CD4-positive, alpha-beta memory T cell (primary cell): ENCODE results near the gene BUB1B. TPM values are rescaled to one million over a fixed set of nuclear protein-coding genes. Genes with fewer than 3 reads are reported as not detected.
"Not testable (repeated sequence)": the region's sequence is repeated elsewhere in the genome, so short reads cannot be mapped to it uniquely, and the experiment has no call there.

Experiments used
- CTCF ChIA-PET: fragments of 350-600 bp; sonication (Branson Sonifier 250); formaldehyde crosslinking; loops from one replicate; lab custom pipeline; 2021; ENCODE audit warnings: inconsistent platforms; ENCODE audit not compliant: partially characterized antibody; lab: Charles Lee
- POLR2A ChIA-PET: fragments of 350-600 bp; sonication (Branson Sonifier 250); formaldehyde crosslinking; loops from one replicate; lab custom pipeline; 2021; ENCODE audit not compliant: partially characterized antibody; lab: Charles Lee
- DNase-seq, 5 donors: peaks; one replicate each; pipeline versions ENCODE4 v3.0.0 to v3.0.0-alpha.2; 2020 to 2022; ENCODE audit warnings: mixed read lengths in 1 of 5
- H3K27ac ChIP-seq: one replicate; pipeline ENCODE4 v1.7.0; 2013; ENCODE audit warnings: low read depth, low read length
- H3K27me3 ChIP-seq: 2 replicates; pipeline ENCODE4 v1.7.0; 2013; ENCODE audit warnings: mild to moderate bottlenecking, low read length, moderate library complexity; ENCODE audit not compliant: insufficient read depth
- H3K36me3 ChIP-seq: 2 replicates; pipeline ENCODE4 v1.7.0; 2013; ENCODE audit warnings: mild to moderate bottlenecking, low read length, moderate library complexity; ENCODE audit not compliant: insufficient read depth
- H3K4me1 ChIP-seq: 2 replicates; pipeline ENCODE4 v1.7.0; 2013; ENCODE audit warnings: mild to moderate bottlenecking, low read length, moderate library complexity; ENCODE audit not compliant: insufficient read depth
- H3K4me3 ChIP-seq, 2 donors: one replicate each; pipeline ENCODE4 v1.7.0; 2013; ENCODE audit warnings: low read length in 2 of 2, mild to moderate bottlenecking in 1 of 2
- H3K9me3 ChIP-seq, 2 donors: one replicate each; pipeline ENCODE4 v1.7.0; 2013; ENCODE audit warnings: low read length in 2 of 2, control low read depth in 1 of 2; ENCODE audit not compliant: control insufficient read depth in 1 of 2
- H3K27ac Mint-ChIP-seq, 7 donors: one replicate each; pipeline ENCODE4 v1.8.0; 2020 to 2021; ENCODE audit warnings: mixed read lengths in 7 of 7, mild to moderate bottlenecking in 6 of 7, inconsistent platforms in 3 of 7, moderate library complexity in 3 of 7
- H3K27me3 Mint-ChIP-seq, 2 donors: one replicate each; pipeline ENCODE4 v1.8.0; 2020 to 2021; ENCODE audit warnings: mixed read lengths in 2 of 2
- H3K36me3 Mint-ChIP-seq, 2 donors: one replicate each; pipeline ENCODE4 v1.8.0; 2020 to 2021; ENCODE audit warnings: mixed read lengths in 2 of 2, inconsistent platforms in 1 of 2, mild to moderate bottlenecking in 1 of 2
- H3K4me1 Mint-ChIP-seq, 4 donors: one replicate each; pipeline ENCODE4 v1.8.0; 2020 to 2021; ENCODE audit warnings: mixed read lengths in 4 of 4, mild to moderate bottlenecking in 1 of 4
- H3K4me3 Mint-ChIP-seq, 8 donors: one replicate each; pipeline ENCODE4 v1.8.0; 2020 to 2021; ENCODE audit warnings: mixed read lengths in 8 of 8, mild to moderate bottlenecking in 7 of 8, moderate library complexity in 6 of 8, inconsistent platforms in 3 of 8
- H3K9me3 Mint-ChIP-seq, 8 donors: one replicate each; pipeline ENCODE4 v1.8.0; 2020 to 2021; ENCODE audit warnings: mixed read lengths in 8 of 8, mild to moderate bottlenecking in 5 of 8, inconsistent platforms in 3 of 8, moderate library complexity in 1 of 8
- intact Hi-C: fragments of 100-400 bp; cut with micrococcal nuclease; formaldehyde crosslinking; loops from one replicate; pipeline ENCODE4 v1.15.1; 2023
- polyA plus RNA-seq, 2 donors: library from polyadenylated mRNA; unstranded; fragments of 300-500 nt; fragmentation: Illumina TruSeq; gene quantifications; one replicate each; pipeline ENCODE4 v1.2.3, GENCODE V29; 2021
- total RNA-seq, 2 experiments: library from RNA; stranded (reverse); gene quantifications; one replicate each; pipeline ENCODE4 v1.2.3, GENCODE V29; 2021

Gene BUB1B
- total and polyA plus RNA-seq, 4 experiments from 2014 or later: 0.40 to 0.89 (median 0.55) TPM; not detected in 1

DNA sequence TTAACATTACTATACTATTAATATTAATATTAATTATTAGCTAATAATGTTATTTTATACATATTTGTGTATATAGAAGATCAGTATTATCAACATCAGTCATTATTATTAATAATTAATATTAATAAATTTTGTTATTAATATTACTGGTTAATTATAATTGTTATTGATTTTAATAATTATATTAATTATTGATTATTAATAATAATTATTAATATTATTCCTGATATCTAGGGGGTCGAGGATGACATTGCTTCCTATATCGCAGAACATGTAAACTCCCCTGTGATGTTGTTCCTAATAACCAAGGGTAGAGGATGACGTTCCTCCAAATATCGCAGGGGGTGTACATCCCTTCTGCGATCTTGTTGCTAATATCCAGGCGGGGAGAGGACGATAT lies 34.9 kb upstream of the BUB1B start:
- DNase-seq: no peak
- H3K9me3 ChIP-seq: no peaks in the 10 kb centered on the region
- Mint-ChIP-seq H3K4me1 (no peaks in the 10 kb centered on the region), H3K9me3 (no peaks in the 10 kb centered on the region), H3K4me3 (no peak overlapping the region), H3K27ac (no peak overlapping the region), H3K27me3 (peaks cover 0 to 15% of the 10 kb centered on the region in 2 donors), H3K36me3 (no peaks in the 10 kb centered on the region)
- ChIA-PET POLR2A (no interaction called here), CTCF (no interaction called here)
- intact Hi-C loops: no loop called here
- H3K27me3 ChIP-seq: no peaks in the 10 kb centered on the region
- H3K27ac ChIP-seq: no peak overlapping the region
- no peaks in the 10 kb centered on the region for H3K4me1 ChIP-seq
- H3K36me3 ChIP-seq: no peaks in the 10 kb centered on the region
- no peak overlapping the region for H3K4me3 ChIP-seq

GRCh38 chr15:40128766-40129660 lies 31.9 kb upstream of the BUB1B start:
- no peaks in the 10 kb centered on the region for H3K36me3 ChIP-seq
- intact Hi-C loops: no loop called here
- no peaks in the 10 kb centered on the region for H3K36me3 Mint-ChIP-seq
- H3K4me3 Mint-ChIP-seq: no peak overlapping the region
- peaks cover 0 to 18% of the 10 kb centered on the region in 2 donors for H3K27me3 Mint-ChIP-seq
- H3K4me3 ChIP-seq: no peak overlapping the region
- H3K27ac Mint-ChIP-seq: peak overlapping the region in 1 of 7 donors; percentile 7
- H3K4me1 ChIP-seq: no peaks in the 10 kb centered on the region
- no peaks in the 10 kb centered on the region for H3K27me3 ChIP-seq
- H3K9me3 ChIP-seq: no peaks in the 10 kb centered on the region
- POLR2A ChIA-PET: interaction anchor here (1.1 kb wide), 1 partner anchor 22 kb away, joined by 3 read pairs; no protein-coding TSS in a partner anchor
- peak in 2 of 5 donors; percentile 33 to 48 for DNase-seq
- CTCF ChIA-PET: interaction anchor here (1.3 kb wide), 1 partner anchor 23 kb away, joined by 6 read pairs; no protein-coding TSS in a partner anchor
- no peaks in the 10 kb centered on the region for H3K4me1 Mint-ChIP-seq
- H3K9me3 Mint-ChIP-seq: no peaks in the 10 kb centered on the region
- no peak overlapping the region for H3K27ac ChIP-seq

GRCh38 chr15:40130118-40130517 lies 30.8 kb upstream of the BUB1B start:
- no peak for DNase-seq
- CTCF ChIA-PET: no interaction called here
- Mint-ChIP-seq H3K4me3 (no peak overlapping the region), H3K27me3 (peaks cover 0 to 18% of the 10 kb centered on the region in 2 donors), H3K4me1 (no peaks in the 10 kb centered on the region), H3K9me3 (no peaks in the 10 kb centered on the region), H3K27ac (peak overlapping the region in 2 of 7 donors; percentile 22 to 54), H3K36me3 (no peaks in the 10 kb centered on the region)
- Histone ChIP-seq H3K36me3 (no peaks in the 10 kb centered on the region), H3K4me1 (no peaks in the 10 kb centered on the region), H3K9me3 (no peaks in the 10 kb centered on the region), H3K27me3 (no peaks in the 10 kb centered on the region), H3K4me3 (no peak overlapping the region), H3K27ac (no peak overlapping the region)
- POLR2A ChIA-PET: no interaction called here
- intact Hi-C loops: no loop called here

- DNase-seq: no peak
- peak overlapping the region in 4 of 7 donors; percentile 67 to 90 (median 84) for H3K27ac Mint-ChIP-seq
- H3K36me3 ChIP-seq: no peaks in the 10 kb centered on the region
- H3K4me1 Mint-ChIP-seq: no peaks in the 10 kb centered on the region
- H3K27me3 ChIP-seq: no peaks in the 10 kb centered on the region
- no peak overlapping the region for H3K27ac ChIP-seq
- intact Hi-C loops: no loop called here
- H3K9me3 ChIP-seq: no peaks in the 10 kb centered on the region
- no peaks in the 10 kb centered on the region for H3K9me3 Mint-ChIP-seq
- H3K36me3 Mint-ChIP-seq: no peaks in the 10 kb centered on the region
- no peaks in the 10 kb centered on the region for H3K4me1 ChIP-seq
- H3K27me3 Mint-ChIP-seq: peaks cover 0 to 18% of the 10 kb centered on the region in 2 donors
- POLR2A ChIA-PET: no interaction called here
- CTCF ChIA-PET: no interaction called here
- H3K4me3 ChIP-seq: no peak overlapping the region
- no peak overlapping the region for H3K4me3 Mint-ChIP-seq
Observed at GRCh38 chr15:40130799-40131502, 29.9 kb upstream of the BUB1B start.

- ChIA-PET CTCF (no interaction called here), POLR2A (no interaction called here)
- Histone ChIP-seq H3K4me1 (no peaks in the 10 kb centered on the region), H3K36me3 (no peaks in the 10 kb centered on the region), H3K4me3 (no peak overlapping the region), H3K9me3 (no peaks in the 10 kb centered on the region), H3K27ac (no peak overlapping the region), H3K27me3 (no peaks in the 10 kb centered on the region)
- Mint-ChIP-seq H3K9me3 (no peaks in the 10 kb centered on the region), H3K4me1 (no peaks in the 10 kb centered on the region), H3K27me3 (peaks cover 0 to 8% of the 10 kb centered on the region in 2 donors), H3K27ac (no peak overlapping the region), H3K4me3 (no peak overlapping the region), H3K36me3 (no peaks in the 10 kb centered on the region)
- no peak for DNase-seq
- intact Hi-C loops: no loop called here
Observed at GRCh38 chr15:40133544-40133943, 27.3 kb upstream of the BUB1B start.

GRCh38 chr15:40134885-40135284 lies 26.0 kb upstream of the BUB1B start:
- no peaks in the 10 kb centered on the region for H3K36me3 ChIP-seq
- intact Hi-C loops: no loop called here
- H3K9me3 Mint-ChIP-seq: no peaks in the 10 kb centered on the region
- no peaks in the 10 kb centered on the region for H3K27me3 ChIP-seq
- no peaks in the 10 kb centered on the region for H3K4me1 ChIP-seq
- ChIA-PET CTCF (no interaction called here), POLR2A (no interaction called here)
- no peak overlapping the region for H3K27ac Mint-ChIP-seq
- no peaks in the 10 kb centered on the region for H3K4me1 Mint-ChIP-seq
- DNase-seq: no peak
- no peak overlapping the region for H3K4me3 Mint-ChIP-seq
- H3K36me3 Mint-ChIP-seq: no peaks in the 10 kb centered on the region
- H3K4me3 ChIP-seq: no peak overlapping the region
- H3K27ac ChIP-seq: no peak overlapping the region
- H3K27me3 Mint-ChIP-seq: peaks cover 0 to 3% of the 10 kb centered on the region in 2 donors
- no peaks in the 10 kb centered on the region for H3K9me3 ChIP-seq

DNA sequence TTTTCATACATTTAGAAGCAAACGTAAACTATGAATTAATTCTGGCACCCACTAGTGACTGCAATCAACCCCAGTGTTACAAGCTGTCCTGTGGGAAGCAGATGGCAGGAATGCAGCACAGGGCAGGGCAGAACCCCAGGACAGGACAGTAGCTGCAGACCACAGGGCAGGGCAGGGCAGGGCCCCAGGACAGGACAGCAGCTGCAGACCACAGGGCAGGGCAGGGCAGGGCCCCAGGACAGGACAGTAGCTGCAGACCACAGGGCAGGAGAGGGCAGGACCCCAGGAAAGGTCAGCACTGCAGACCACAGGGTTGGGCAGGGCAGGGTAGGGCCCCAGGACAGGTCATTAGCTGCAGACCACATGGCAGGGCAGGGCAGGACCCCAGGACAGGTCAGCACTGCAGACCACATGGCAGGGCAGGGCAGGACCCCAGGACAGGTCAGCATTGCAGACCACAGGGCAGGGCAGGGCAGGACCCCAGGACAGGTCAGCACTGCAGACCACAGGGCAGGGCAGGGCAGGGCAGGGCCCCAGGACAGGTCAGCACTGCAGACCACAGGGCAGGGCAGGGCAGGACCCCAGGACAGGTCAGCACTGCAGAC lies 24.9 kb upstream of the BUB1B start:
- CTCF ChIA-PET, H3K27ac ChIP-seq: not testable (repeated sequence)
- peak overlapping the region in 1 of 7 donors; percentile 43 for H3K27ac Mint-ChIP-seq

More for the DNA sequence above, 24.9 kb upstream of the BUB1B start:
- H3K4me3 Mint-ChIP-seq, H3K4me1 Mint-ChIP-seq, H3K36me3 Mint-ChIP-seq, H3K9me3 ChIP-seq, H3K4me1 ChIP-seq, DNase-seq, H3K27me3 ChIP-seq, POLR2A ChIA-PET, H3K36me3 ChIP-seq, intact Hi-C loops, H3K4me3 ChIP-seq, H3K9me3 Mint-ChIP-seq, H3K27me3 Mint-ChIP-seq: not testable (repeated sequence)
